ENCODE data around the gene MYH11.

DNA sequence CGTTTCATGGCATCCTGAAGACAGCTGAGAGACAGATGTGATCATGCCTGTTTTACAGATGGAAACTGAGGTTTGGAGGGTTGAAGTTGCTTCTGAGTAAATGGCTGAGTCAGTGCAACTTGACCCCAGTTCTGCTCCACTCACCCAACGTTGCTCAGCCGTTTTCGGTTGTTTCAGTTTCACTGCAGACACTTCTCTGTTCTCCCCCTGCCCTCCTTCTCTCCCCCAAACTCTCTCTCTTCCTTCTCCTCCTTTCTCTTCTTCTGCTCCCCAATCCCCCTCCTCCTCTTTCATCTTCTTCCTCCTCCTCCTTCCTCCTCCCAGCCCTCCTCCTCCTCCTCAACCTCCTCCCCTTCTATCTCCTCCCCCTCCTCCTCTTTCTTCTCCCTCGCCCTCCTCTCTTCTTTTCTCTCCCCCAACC is 41.0 kb upstream of the MYH11 start:
- TF ChIP-seq POLR2AphosphoS5 (IDR thresholded peaks at IDR 0.05) (no peak), EP300 (conservative IDR thresholded peaks at IDR 0.05; ENCODE audit: poor library complexity, severe bottlenecking) (no peak), REST (IDR thresholded peaks at IDR 0.05; ENCODE audit: borderline replicate concordance) (no peak), RAD21 (conservative IDR thresholded peaks at IDR 0.05) (no peak), TAF1 (IDR thresholded peaks at IDR 0.05; ENCODE audit: low read depth) (no peak), EZH2 (IDR thresholded peaks at IDR 0.05; ENCODE audit: borderline replicate concordance, insufficient read depth, low read length, poor library complexity, severe bottlenecking) (no peak), SMC3 (conservative IDR thresholded peaks at IDR 0.05; ENCODE audit: poor library complexity) (no peak), MXI1 (conservative IDR thresholded peaks at IDR 0.05; ENCODE audit: poor library complexity, severe bottlenecking) (no peak)
- TF ChIP-seq, protein P1, sequence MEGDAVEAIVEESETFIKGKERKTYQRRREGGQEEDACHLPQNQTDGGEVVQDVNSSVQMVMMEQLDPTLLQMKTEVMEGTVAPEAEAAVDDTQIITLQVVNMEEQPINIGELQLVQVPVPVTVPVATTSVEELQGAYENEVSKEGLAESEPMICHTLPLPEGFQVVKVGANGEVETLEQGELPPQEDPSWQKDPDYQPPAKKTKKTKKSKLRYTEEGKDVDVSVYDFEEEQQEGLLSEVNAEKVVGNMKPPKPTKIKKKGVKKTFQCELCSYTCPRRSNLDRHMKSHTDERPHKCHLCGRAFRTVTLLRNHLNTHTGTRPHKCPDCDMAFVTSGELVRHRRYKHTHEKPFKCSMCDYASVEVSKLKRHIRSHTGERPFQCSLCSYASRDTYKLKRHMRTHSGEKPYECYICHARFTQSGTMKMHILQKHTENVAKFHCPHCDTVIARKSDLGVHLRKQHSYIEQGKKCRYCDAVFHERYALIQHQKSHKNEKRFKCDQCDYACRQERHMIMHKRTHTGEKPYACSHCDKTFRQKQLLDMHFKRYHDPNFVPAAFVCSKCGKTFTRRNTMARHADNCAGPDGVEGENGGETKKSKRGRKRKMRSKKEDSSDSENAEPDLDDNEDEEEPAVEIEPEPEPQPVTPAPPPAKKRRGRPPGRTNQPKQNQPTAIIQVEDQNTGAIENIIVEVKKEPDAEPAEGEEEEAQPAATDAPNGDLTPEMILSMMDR (IDR thresholded peaks at IDR 0.05; ENCODE audit: poor library complexity, severe bottlenecking): no peak

Measured in neural cell (in vitro differentiated cells).